ENCODE measurements around the gene DRC1. TPM values are rescaled to one million over a fixed set of nuclear protein-coding genes. Genes with fewer than 3 reads are reported as not detected.

Gene DRC1
- total RNA-seq, 4 donors from 2014 or later: 0.85 to 2.4 (median 1.9) TPM; not detected in 1

GRCh38 chr2:26400723-26401122 lies 997 bp upstream of the DRC1 start:
- Histone ChIP-seq H3K27ac (no peak overlapping the region), H3K27me3 (no peaks in the 10 kb centered on the region), H3K4me1 (no peaks in the 10 kb centered on the region), H3K9me3 (no peaks in the 10 kb centered on the region), H3K4me3 (no peak overlapping the region), H3K36me3 (no peaks in the 10 kb centered on the region)
- no peak for TF ChIP-seq CTCF (IDR thresholded peaks at IDR 0.05)
- no peak for DNase-seq
- intact Hi-C loops (cut with DNase I; ENCODE audit: low total_unique reads): no loop called here

GRCh38 chr2:26407526-26407925 lies 5.8 kb downstream of the DRC1 start:
- no peaks in the 10 kb centered on the region for H3K36me3 ChIP-seq
- H3K27me3 ChIP-seq: no peaks in the 10 kb centered on the region
- TF ChIP-seq POLR2A (IDR thresholded peaks at IDR 0.05) (no peak), CTCF (IDR thresholded peaks at IDR 0.05) (no peak)
- H3K4me1 ChIP-seq: no peaks in the 10 kb centered on the region
- no peaks in the 10 kb centered on the region for H3K9me3 ChIP-seq
- no peak for DNase-seq
- H3K4me3 ChIP-seq: no peak overlapping the region
- intact Hi-C loops (cut with DNase I; ENCODE audit: low total_unique reads): no loop called here
- no peak overlapping the region for H3K27ac ChIP-seq

DNA sequence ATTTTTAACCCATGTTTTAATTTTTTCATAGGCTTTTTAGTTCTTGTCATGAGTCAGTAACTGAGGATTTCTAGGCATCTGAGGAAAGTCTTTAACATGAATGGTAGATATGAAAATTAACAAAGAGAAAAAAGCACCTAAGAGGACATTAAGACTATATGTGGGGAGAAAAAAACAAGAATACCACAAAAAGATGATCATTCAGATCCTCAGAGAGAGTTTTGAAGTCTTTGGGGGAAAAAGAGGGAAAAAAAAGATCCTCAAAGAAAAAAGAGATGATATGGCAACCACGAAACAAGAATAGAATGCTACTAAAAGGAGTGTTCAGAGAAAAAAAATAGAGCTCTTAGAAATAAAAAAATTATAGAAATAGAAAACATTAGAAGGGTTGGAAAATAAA lies 8.1 kb downstream of the DRC1 start:
- H3K36me3 ChIP-seq: no peaks in the 10 kb centered on the region
- H3K27ac ChIP-seq: no peak overlapping the region
- H3K9me3 ChIP-seq: no peaks in the 10 kb centered on the region
- DNase-seq: no peak
- H3K4me3 ChIP-seq: no peak overlapping the region
- no peak for TF ChIP-seq POLR2A (IDR thresholded peaks at IDR 0.05)
- no peak for TF ChIP-seq CTCF (IDR thresholded peaks at IDR 0.05)
- no peaks in the 10 kb centered on the region for H3K4me1 ChIP-seq
- no peaks in the 10 kb centered on the region for H3K27me3 ChIP-seq
- intact Hi-C loops (cut with DNase I; ENCODE audit: low total_unique reads): no loop called here

DNA sequence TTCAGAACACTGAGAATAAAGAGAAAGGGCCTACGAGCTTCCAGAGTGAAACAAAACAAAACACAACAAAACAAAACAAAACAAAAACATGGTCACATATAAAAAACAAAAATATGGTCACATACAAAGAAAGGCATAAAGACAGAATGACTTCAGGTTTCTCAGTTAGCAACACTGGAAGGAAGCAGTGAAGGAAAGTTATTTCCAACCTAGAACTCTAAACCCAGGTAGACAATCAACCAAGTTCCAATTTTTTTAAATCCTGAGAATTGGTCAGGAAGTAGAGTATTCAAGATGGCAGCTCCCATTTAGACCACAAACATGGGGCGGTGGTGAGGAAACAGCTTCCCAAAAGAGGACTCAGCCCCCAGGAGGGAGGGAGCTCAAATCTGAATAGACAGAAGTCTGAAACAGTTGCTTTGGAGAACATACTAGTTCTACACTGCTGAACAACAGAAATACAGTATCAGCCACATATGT lies 9.1 kb downstream of the DRC1 start:
- intact Hi-C loops (cut with DNase I; ENCODE audit: low total_unique reads): no loop called here
- DNase-seq: no peak
- TF ChIP-seq POLR2A (IDR thresholded peaks at IDR 0.05): no peak
- TF ChIP-seq CTCF (IDR thresholded peaks at IDR 0.05): no peak
- Histone ChIP-seq H3K27me3 (no peaks in the 10 kb centered on the region), H3K36me3 (no peaks in the 10 kb centered on the region), H3K4me3 (no peak overlapping the region), H3K27ac (no peak overlapping the region), H3K4me1 (no peaks in the 10 kb centered on the region), H3K9me3 (no peaks in the 10 kb centered on the region)

DNA sequence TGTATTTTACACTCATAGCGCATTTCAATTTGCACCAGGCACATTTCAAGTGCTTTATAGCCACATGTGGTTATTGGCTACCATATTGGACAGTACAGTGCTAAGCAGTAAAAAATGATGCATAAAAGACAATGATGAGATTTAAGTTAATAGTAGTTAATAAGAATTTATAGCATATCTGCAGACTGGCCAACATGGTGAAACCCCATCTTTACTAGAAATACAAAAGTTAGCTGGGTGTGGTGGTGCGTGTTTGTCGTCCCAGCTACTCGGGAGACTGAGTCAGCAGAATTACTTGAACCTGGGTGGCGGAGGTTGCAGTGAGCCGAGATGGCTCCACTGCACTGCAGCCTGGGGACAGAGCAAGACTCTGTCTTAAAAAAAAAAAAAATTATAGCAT lies 9.7 kb downstream of the DRC1 start:
- Histone ChIP-seq H3K27ac (no peak overlapping the region), H3K36me3 (no peaks in the 10 kb centered on the region), H3K4me3 (no peak overlapping the region), H3K9me3 (no peaks in the 10 kb centered on the region), H3K27me3 (no peaks in the 10 kb centered on the region), H3K4me1 (no peaks in the 10 kb centered on the region)
- DNase-seq: no peak
- intact Hi-C loops (cut with DNase I; ENCODE audit: low total_unique reads): no loop called here
- TF ChIP-seq POLR2A (IDR thresholded peaks at IDR 0.05): no peak
- no peak for TF ChIP-seq CTCF (IDR thresholded peaks at IDR 0.05)

Measured in uterus (tissue), 4 donors.